COLO668 (cell line): ENCODE results near the gene MAP7D1.

Experiments used
- DNase-seq: peaks from one replicate; lab custom pipeline; 2025; ENCODE audit not compliant: unreplicated experiment; lab: John Stamatoyannopoulos, UW

Gene MAP7D1

GRCh38 chr1:36126797-36127500, 29.0 kb upstream of the MAP7D1 start:
- no peak for DNase-seq

- DNase-seq: no peak
Measured at GRCh38 chr1:36128126-36128904, 27.6 kb upstream of the MAP7D1 start.

DNA sequence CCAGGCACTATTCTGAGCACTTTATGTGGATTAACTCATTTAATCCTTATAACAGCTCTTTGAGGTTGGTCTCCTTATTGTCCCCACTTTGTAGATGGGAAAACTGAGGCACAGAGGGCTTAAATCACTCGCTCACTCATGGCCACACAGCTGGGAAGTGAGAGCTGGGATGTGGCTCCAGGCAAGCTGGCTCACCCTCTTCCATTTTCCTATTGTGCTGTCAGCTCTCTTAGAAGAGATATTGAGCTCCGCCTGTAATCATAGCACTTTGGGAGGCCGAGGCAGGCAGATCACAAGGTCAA, 27.1 kb upstream of the MAP7D1 start:
- no peak for DNase-seq

DNA sequence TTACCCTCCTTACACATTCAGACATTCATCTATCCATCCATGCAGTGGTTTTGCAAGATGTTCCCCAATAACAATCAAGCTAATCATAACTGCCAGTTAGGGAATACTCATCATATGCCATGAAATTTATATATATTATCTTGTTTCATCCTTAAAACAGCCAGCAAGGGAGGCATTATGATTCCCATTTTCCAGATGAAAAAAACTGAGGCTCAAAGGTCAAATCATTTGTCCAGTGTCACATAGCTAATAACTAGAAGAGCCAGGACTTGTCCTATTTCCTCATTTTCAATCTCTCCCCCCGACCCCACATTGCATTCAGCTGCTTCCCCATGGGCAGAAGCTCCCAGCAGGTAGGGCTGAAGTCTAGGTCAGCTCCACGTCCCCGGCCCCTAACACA, 23.9 kb upstream of the MAP7D1 start:
- DNase-seq: no peak

GRCh38 chr1:36133484-36133883, 22.5 kb upstream of the MAP7D1 start:
- peak; percentile 29 for DNase-seq

DNA sequence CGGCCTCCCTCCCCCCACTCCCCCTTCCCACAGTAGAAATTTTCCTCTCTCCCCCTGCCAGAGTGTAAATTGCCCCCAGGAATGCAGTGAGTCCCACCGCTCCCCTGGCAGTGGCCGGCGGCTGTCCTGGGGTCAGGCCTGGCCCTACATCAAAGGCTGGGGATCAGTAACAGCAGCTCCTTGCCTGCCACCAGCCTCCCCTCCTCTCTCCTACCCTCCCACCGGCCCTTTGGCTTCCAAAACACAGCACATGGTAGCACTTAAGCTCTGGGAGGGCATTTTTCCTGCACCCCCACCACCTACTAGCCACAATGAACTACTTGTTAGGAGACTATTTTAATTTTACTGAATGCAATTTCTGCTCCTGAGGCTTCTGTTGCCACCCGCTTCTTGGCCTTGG, 21.9 kb upstream of the MAP7D1 start:
- DNase-seq: no peak

GRCh38 chr1:36134505-36135329, 21.2 kb upstream of the MAP7D1 start:
- DNase-seq: peak; percentile 50

- no peak for DNase-seq
Measured at GRCh38 chr1:36135330-36135667, 20.7 kb upstream of the MAP7D1 start.

DNA sequence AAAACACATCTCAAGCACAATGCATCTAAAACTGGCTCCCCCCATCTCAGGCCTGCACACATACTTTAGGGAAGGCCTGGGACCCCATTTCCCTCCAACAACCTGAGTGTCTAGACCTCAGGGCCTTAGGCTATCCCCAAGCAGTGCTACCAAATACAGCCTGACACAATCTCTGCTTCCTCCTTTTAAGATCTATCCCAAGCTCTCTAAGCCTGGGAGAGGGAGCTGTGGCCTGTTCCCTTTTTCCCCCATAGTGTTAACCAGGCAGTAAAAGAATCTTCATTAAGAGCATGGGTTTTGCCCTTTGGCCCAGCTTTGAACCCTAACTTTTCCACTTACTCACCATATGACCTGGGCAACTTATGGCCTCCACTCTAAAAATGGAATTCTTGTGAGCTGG, 20.2 kb upstream of the MAP7D1 start:
- DNase-seq: no peak

- no peak for DNase-seq
Measured at GRCh38 chr1:36136535-36136934, 19.4 kb upstream of the MAP7D1 start.

GRCh38 chr1:36137226-36137625, 18.7 kb upstream of the MAP7D1 start:
- DNase-seq: no peak

DNA sequence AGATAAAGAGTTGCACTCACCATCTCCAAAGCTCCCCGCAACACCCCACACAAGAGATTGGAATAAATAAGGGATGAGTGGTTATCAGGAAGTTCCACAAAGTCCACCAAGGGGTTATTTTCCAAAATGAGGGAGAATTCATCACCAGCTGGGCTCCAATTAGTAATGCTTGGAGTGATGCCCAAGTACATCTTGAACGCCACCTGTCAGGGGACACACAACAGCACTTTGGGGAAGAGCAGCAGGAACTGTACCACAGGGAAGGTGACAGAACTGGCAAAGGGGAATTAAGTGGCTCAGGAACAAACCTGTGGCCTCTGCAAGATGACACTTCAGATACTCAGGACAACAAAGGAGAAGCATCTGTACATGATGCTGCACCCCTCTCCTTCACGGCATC, 18.2 kb upstream of the MAP7D1 start:
- DNase-seq: no peak

GRCh38 chr1:36139521-36139920, 16.4 kb upstream of the MAP7D1 start:
- DNase-seq: no peak

GRCh38 chr1:36142121-36142520, 13.8 kb upstream of the MAP7D1 start:
- DNase-seq: no peak

GRCh38 chr1:36143424-36143823, 12.5 kb upstream of the MAP7D1 start:
- no peak for DNase-seq

DNA sequence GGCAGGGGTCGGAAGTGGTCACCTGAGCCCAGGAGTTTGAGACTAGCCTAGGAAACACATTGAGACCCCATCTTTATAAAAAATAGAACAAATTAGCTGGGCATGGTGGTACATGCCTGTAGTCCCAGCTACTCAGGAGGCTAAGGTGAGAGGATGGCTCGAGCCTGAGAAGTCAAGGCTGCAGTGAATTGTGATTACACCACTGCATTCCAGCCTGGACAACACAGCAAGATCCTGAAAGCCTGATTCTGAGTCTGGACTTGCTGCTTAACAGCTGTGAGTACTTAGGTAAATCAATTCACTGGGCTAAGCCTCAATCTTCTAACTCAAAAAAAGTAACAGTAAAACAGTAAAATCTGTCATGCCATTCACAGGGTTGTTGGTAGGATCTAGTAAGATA, 11.5 kb upstream of the MAP7D1 start:
- no peak for DNase-seq

GRCh38 chr1:36148821-36149236, 7.1 kb upstream of the MAP7D1 start:
- no peak for DNase-seq

DNA sequence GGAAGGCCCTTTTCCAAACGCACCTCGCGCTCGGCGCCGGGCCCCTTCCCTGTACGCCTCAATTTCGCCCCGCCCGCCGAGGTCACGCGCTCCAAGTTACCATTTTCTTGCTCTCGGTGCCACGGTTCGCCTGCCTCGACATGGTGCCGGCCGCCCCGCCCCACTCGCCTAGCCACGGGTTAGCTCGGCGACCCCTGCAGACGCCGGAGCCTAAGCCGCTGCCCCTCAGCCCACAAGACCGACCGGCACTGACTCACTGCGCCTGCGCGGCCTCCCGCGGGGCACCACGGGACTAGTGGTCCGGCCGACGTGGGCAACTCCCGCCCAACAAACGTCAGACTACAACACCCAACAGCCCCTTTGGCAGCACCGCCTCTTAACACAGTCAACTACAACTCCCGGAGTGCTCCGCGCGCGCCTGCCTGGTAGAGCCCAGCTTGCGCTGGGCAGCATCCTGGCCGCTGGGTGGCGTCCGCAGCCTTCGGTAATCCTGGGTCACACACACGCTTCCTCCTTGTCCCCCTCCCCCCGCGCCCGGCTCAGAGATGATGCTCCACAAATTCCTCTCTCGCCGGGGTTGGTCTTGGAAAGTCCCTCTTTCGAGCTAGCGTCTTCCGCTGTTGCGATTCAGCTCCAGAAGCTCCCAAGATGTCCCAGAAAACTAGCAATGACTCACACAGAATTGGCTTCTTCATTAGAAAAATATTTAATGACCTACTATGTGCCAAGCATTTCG, 6.6 kb upstream of the MAP7D1 start, which contains the start of gene TRAPPC3:
TSS of gene TRAPPC3 (minus strand) at position 250 of the 736 bp plus-strand sequence. CDS start at position 142, 108 bp downstream.
- DNase-seq: peak; percentile 100

GRCh38 chr1:36149973-36150295, 6.0 kb upstream of the MAP7D1 start:
- no peak for DNase-seq

DNA sequence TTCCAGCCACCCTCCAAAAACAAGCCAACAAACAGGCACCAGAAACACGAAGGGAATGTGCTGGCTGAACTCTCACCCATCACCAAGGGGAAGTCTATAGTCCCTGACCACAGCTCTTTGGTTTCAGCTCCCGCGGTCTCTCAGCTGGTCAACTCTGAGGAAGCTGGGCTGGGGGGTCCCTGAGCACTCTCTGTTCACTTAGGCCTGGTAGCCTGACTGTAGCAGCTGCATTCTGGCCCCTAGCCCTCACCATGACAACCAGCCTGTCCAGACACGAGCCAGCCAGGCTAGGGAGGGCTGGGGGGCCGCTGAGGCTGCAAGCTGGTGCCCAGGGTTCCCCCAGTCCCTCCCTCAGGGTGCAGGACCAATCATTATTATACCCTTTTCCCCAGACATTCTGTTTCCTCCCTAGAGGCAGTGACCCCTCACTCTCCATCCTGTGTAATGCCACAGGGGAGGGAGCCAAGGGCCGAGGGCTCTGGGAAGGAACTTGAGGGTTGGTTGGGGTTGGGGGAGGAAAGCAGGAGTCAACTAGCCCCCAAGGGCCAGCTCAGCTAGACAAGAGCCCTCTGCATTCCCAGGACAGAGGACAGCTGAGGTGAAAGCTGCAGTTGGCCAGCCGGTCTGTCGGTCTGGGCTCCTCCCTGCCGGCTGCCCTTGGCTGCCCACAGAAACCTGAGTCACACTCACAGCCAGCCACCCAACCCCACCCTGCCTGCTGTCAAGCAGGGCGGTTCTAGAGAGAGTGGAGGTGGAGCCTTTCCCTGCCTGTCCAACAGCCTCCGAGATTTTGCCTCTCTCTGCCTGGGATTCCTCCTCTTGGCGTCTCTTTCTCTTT, 5.4 kb upstream of the MAP7D1 start:
- DNase-seq: peak; percentile 97
